ENCODE results near the gene SCAF4. TPM values are rescaled to one million over a fixed set of nuclear protein-coding genes. Genes with fewer than 3 reads are reported as not detected.
"Not testable (repeated sequence)": the region's sequence is repeated elsewhere in the genome, so short reads cannot be mapped to it uniquely, and the experiment has no call there.

The SCAF4 gene
- total and polyA plus RNA-seq, 9 of the 15 experiments (the other 6 are each of a cell fraction or from before 2014, with no cell fraction given) = 2.3 to 55.7 (median 17.2) TPM

DNA sequence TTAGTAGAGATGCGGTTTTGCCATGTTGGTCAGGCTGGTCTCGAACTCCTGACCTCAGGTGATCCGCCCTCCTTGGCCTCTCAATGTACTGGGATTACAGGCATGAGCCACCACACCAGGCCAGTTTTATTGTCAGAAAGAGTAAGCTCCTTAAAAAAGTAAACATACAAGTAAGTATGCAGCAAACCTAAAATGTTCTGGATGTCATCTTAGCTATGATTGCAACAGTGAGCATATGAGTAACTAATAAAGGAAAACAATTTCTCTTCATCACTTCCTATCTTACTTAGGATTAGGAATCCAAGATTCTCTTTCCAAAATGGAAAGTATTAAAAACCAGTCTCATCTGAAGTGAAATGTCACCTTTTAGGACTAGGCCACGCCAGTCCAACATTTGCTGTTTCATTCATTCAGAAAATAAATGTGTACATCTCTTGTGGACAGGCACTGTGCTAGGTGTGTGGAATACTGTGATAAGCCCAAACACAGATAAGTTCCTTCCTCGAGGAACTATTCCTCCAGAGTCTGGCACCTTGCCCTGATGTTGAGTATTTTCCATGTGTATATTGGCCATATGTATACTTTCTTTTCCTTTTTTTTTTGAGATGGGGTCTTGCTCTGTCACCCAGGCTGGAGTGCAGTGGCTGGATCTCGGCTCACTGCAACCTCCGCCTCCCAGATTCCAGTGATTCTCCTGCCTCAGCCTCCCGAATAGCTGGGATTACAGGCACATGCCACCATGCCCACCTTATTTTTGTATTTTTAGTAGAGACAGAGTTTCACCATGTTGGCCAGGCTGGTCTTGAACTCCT is 5.9 kb upstream of the SCAF4 start:
- Histone ChIP-seq H2AFZ (ENCODE audit: low read depth, low read length) (peak overlapping the region; percentile 53; the same call in 1 of the 2 replicates), H3K4me2 (ENCODE audit: insufficient read depth, low read length) (peak overlapping the region; percentile 28; the same call in 1 of the 2 replicates), H3K27ac (ENCODE audit: extremely low read depth, low read depth, low read length) (peak overlapping the region; percentile 27), H3K4me1 (replicated peaks in 1 of 2; ENCODE audit: control insufficient read depth in 2 of 2, insufficient read depth in 2 of 2, low read length in 2 of 2) (peaks cover 29 to 40% of the 10 kb centered on the region in 2 experiments), H3K9ac (ENCODE audit: insufficient read depth in 1 of 2, low read depth in 2 of 2, low read length in 2 of 2) (peak overlapping the region in 1 of 2 experiments; percentile 21; a peak in 1 of 4 replicates), H3K79me2 (ENCODE audit: control insufficient read depth, insufficient read depth, low read length) (peaks cover 13% of the 10 kb centered on the region)
- H3K4me3 ChIP-seq; H3K36me3 ChIP-seq (ENCODE audit: control insufficient read depth, insufficient read depth, low read length); H3K9me1 ChIP-seq (ENCODE audit: control insufficient read depth, insufficient read depth, low read length); intact Hi-C loops (cut with micrococcal nuclease); BruUV-seq (replicated peaks); in situ Hi-C loops (cut with MboI); H3K27me3 ChIP-seq (ENCODE audit: control insufficient read depth in 2 of 2, insufficient read depth in 2 of 2, low read length in 2 of 2); H4K20me1 ChIP-seq (replicated peaks; ENCODE audit: control insufficient read depth, insufficient read depth, low read length); CTCF ChIA-PET (ENCODE audit: low intra/inter-chr PET ratio); H3K9me3 ChIP-seq (replicated peaks; ENCODE audit: control insufficient read depth, insufficient read depth, low read depth, low read length): not testable (repeated sequence)
- peak; percentile 64 to 90 (median 70) for DNase-seq (ENCODE audit: extremely low read depth in 1 of 4, low spot score in 3 of 4)
- ATAC-seq = peak; percentile 56
- peak; percentile 75 for FAIRE-seq
- POLR2A ChIA-PET = interaction anchor here (1.1 to 1.5 kb wide), 3 partner anchors 12 to 76 kb away, joined by 3 to 4 read pairs (median 4); no protein-coding TSS in a partner anchor
- 32% methylated on average over 8 of the region's 8 CpGs for WGBS (ENCODE audit: insufficient coverage, low coverage, missing lambda C conversion rate)
- 0 out of 2 replicates have a peak, but pooled peaks have one; percentile 42 for TF ChIP-seq ARID2 (IDR thresholded peaks at IDR 0.05)
- TF ChIP-seq MECOM (CRISPR knock-in tag; IDR thresholded peaks at IDR 0.05) = 0 out of 2 replicates have a peak, but pooled peaks have one; percentile 32
- peak; percentile 43; the same call in 1 of the 2 replicates for TF ChIP-seq L3MBTL2 (IDR thresholded peaks at IDR 0.05)
- TF ChIP-seq FOSL1 (tag; conservative IDR thresholded peaks at IDR 0.05) = peak; percentile 68
- peak; percentile 76 for TF ChIP-seq NFATC3 (IDR thresholded peaks at IDR 0.05)
- TF ChIP-seq, protein P1, sequence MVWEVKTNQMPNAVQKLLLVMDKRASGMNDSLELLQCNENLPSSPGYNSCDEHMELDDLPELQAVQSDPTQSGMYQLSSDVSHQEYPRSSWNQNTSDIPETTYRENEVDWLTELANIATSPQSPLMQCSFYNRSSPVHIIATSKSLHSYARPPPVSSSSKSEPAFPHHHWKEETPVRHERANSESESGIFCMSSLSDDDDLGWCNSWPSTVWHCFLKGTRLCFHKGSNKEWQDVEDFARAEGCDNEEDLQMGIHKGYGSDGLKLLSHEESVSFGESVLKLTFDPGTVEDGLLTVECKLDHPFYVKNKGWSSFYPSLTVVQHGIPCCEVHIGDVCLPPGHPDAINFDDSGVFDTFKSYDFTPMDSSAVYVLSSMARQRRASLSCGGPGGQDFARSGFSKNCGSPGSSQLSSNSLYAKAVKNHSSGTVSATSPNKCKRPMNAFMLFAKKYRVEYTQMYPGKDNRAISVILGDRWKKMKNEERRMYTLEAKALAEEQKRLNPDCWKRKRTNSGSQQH (CRISPR knock-in tag; IDR thresholded peaks at IDR 0.05) = 0 out of 2 replicates have a peak, but pooled peaks have one; percentile 32
- peak; percentile 96 for TF ChIP-seq SMARCA4 (IDR thresholded peaks at IDR 0.05)
- TF ChIP-seq, protein P2, sequence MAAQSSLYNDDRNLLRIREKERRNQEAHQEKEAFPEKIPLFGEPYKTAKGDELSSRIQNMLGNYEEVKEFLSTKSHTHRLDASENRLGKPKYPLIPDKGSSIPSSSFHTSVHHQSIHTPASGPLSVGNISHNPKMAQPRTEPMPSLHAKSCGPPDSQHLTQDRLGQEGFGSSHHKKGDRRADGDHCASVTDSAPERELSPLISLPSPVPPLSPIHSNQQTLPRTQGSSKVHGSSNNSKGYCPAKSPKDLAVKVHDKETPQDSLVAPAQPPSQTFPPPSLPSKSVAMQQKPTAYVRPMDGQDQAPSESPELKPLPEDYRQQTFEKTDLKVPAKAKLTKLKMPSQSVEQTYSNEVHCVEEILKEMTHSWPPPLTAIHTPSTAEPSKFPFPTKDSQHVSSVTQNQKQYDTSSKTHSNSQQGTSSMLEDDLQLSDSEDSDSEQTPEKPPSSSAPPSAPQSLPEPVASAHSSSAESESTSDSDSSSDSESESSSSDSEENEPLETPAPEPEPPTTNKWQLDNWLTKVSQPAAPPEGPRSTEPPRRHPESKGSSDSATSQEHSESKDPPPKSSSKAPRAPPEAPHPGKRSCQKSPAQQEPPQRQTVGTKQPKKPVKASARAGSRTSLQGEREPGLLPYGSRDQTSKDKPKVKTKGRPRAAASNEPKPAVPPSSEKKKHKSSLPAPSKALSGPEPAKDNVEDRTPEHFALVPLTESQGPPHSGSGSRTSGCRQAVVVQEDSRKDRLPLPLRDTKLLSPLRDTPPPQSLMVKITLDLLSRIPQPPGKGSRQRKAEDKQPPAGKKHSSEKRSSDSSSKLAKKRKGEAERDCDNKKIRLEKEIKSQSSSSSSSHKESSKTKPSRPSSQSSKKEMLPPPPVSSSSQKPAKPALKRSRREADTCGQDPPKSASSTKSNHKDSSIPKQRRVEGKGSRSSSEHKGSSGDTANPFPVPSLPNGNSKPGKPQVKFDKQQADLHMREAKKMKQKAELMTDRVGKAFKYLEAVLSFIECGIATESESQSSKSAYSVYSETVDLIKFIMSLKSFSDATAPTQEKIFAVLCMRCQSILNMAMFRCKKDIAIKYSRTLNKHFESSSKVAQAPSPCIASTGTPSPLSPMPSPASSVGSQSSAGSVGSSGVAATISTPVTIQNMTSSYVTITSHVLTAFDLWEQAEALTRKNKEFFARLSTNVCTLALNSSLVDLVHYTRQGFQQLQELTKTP (IDR thresholded peaks at IDR 0.05; ENCODE audit: low read depth in 1 of 2, partially characterized antibody in 2 of 2) = peak; percentile 30 to 32
- TF ChIP-seq HMGN3 (IDR thresholded peaks at IDR 0.05; ENCODE audit: borderline replicate concordance, extremely low read depth, insufficient read length, low read depth, low read length) = peak; percentile 65
- peak; percentile 50 to 89; a peak in 3 of 4 replicates for TF ChIP-seq TBL1XR1 (IDR thresholded peaks at IDR 0.05; ENCODE audit: low read length in 2 of 2)
- TF ChIP-seq TCF3 (CRISPR knock-in tag; IDR thresholded peaks at IDR 0.05) = peak; percentile 93
- peak; percentile 67; the same call in 1 of the 2 replicates for TF ChIP-seq NBN (IDR thresholded peaks at IDR 0.05; ENCODE audit: low read depth)
- TF ChIP-seq KLF16 (IDR thresholded peaks at IDR 0.05) = peak; percentile 56; the same call in 1 of the 2 replicates
- TF ChIP-seq CBFA2T3 (IDR thresholded peaks at IDR 0.05) = peak; percentile 95
- TF ChIP-seq ZNF316 (IDR thresholded peaks at IDR 0.05) = peak; percentile 84
- TF ChIP-seq, protein P3, sequence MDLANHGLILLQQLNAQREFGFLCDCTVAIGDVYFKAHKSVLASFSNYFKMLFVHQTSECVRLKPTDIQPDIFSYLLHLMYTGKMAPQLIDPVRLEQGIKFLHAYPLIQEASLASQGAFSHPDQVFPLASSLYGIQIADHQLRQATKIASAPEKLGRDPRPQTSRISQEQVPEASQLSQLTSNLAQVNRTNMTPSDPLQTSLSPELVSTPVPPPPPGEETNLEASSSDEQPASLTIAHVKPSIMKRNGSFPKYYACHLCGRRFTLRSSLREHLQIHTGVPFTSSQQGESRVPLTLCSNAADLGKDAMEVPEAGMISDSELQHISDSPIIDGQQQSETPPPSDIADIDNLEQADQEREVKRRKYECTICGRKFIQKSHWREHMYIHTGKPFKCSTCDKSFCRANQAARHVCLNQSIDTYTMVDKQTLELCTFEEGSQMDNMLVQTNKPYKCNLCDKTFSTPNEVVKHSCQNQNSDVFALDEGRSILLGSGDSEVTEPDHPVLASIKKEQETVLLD (IDR thresholded peaks at IDR 0.05) = peak; percentile 68; the same call in 1 of the 2 replicates

Data from K562 (cell line).